Activated CD8-positive, alpha-beta memory T cell treated with anti-CD3 and anti-CD28 coated beads for 4 hours (primary cell): ENCODE measurements around the gene C16orf90.

ENCODE experiments used
- DNase-seq, 2 donors: peaks; one replicate each; pipeline ENCODE4 v3.0.0-alpha.2; 2020; ENCODE audit warnings: low read depth in 2 of 2

The C16orf90 gene, protein sequence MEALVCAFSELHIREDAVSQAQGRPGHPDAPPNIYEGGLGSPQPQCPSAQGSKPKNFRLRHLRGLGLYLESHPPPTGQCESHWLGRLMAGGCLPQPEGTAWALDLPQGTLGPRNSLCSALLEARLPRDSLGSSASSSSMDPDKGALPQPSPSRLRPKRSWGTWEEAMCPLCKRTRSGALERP

DNA sequence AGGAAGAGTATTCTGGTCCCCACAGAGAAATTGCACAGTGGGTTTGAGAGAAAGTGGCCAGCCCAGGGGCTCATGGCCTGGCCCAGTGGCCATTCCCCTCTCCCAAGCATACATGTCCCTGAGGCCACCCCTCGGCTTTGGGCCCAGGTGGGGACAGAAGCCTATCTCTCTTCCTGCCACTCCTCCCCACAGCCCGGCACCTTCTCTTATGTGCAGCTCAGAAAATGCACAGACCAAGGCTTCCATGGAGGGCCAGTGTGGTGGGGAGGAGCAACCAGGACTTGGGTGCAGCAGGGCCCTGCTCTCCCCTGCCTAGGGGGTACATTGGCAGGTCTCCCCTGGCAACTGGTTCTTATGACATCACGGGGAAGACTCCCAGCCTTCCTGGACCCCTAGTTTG lies at the start of gene C16orf90:
C16orf90 (minus strand) TSS at position 314 of the 400 bp plus-strand sequence; CDS start at position 246, 68 bp downstream.
- no peak for DNase-seq

DNA sequence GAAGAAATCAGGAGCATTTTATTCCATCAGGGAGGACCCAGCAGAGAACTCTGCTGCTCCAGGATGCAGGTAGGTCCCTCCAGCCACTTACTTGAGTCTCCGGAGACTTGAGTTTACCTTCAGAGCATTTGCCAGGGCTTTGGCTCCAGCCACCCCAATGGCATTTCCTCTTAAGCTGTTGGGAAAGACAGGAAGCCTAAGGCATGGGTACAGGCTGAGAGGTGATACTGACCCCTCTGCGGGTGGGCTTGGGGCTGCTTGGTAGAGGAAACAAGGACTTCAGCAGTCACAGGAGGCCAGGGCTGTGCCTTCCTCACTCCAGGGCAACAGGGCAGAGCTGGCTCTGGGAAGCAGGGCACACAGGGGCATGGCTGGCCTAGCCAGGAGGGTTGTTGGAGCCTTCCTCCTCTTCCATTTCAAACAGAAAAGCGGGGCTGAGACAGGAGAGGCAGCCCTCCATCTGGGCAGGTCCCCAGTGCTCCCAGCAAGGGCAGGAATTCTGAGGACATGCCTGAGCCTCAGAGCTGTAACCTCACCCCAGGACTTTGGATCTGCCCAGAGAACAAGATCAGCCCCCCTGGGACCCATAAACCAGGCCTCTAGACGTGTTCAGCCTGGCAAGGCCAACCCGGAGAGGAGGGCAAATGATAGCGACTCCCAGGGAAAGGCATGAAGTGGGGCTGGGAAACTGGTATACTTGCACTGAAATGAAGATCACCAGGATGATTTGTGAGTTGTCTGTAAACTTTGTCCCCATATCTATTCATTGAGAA lies 47.5 kb upstream of the C16orf90 start:
- DNase-seq, result no peak

DNA sequence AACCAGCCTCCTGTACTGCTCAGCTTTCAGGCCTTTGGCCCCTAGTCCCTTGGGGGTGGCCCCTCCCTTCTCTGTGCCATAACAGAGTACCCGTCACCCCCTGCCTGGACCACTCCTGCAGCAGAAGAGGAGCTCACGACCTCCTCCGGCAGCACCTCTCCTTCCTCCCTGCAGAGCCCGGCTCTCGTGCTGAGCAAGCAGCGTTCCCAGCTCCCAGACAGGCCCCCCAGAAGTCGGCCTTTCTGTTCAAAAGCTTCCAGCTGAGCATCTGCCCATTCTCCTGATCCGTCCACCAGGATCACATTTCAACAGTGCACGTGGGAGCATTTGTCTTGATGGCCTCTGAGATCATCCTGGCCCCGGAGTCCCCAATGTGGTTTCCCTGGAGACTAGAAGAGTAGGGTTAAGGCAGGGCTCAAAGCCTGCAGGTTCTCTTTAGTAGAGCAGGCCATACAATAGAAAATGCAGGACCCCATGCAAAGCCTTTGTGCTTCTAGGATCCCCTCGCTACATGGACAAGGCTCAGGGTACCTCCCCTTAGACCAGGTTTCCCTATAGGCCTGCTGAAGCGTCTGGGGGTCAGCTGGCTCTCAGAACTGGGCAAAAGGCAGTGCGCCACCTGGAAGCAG lies 46.4 kb upstream of the C16orf90 start:
- no peak for DNase-seq

DNA sequence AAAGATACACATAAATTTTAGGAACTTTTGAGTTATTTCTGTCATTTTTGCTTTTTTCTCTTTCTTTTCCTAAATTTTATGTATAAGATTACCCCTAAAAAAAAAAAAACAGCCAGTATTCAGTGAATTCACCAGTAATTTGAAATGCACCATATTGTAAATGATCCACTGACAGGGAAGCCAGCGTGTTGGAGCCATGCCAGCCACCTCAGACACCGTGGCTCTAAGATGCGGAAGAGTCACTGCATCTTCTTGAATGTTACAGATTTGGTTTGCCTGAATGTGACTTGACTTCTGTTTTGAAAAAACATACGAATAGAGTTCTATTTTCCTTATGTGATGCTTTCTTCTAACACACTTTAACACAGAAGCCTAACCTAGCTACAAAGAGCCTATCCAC lies 42.9 kb upstream of the C16orf90 start:
- no peak for DNase-seq

DNA sequence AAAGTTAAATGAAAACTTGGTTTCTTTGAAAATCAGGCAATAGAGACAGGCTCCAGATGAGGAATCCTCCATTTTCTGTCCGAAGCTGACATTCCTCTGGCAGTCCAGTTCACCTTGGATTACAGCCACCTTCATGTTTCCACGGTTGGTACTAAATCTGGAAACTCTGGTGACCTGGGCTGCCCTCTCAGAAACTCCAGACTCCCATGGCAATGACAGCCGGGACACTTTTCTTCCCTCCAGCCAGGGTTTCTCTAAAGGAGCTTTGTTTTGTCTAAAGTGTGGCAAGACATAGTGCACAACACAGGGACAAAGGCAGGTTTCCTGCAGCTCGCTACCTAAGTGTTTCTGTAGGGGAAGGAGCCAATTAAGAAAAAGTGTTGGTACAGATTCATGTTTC lies 41.6 kb upstream of the C16orf90 start:
- no peak for DNase-seq

DNA sequence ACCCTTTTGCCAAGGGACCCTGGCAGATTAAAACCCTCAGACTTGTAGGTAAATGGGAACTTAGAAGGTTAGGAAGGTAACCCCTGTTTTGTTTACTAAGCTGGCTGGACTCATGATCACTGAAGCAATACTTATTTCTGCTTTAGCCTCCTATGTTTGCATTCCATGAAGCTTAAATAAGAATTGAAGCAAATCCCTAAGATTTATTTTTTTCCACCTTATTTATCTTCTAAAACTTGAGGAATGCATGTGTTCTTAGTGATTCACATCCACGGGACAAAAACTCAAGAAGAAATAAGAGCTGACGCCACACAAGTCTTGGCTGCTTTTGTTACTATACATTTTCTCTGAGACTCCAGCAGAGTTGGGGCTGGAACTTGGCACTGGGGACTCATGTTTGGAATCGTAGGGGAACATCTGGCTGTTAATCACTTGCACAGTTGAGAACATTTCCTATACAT lies 41.0 kb upstream of the C16orf90 start:
- DNase-seq, result no peak

DNA sequence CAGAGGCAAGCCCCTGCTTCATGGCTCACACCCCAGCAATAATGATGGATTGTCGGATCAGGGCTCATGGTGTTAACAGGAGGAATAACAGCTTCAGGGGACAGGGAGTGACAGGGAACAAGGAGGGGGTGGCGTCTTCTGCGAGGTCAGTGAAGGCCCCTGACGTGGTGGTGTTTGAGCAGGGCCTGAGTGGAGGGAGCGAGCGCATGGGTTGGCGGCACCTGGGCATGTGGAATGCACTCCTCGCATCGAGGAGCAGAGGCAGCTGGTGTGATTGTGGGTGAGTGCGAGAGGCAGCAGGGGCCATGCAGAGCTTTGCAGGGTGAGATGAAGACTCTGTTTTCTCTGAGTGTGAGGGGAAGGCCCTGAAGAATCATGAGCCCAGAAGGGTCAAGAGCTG lies 38.8 kb upstream of the C16orf90 start:
- no peak for DNase-seq

DNA sequence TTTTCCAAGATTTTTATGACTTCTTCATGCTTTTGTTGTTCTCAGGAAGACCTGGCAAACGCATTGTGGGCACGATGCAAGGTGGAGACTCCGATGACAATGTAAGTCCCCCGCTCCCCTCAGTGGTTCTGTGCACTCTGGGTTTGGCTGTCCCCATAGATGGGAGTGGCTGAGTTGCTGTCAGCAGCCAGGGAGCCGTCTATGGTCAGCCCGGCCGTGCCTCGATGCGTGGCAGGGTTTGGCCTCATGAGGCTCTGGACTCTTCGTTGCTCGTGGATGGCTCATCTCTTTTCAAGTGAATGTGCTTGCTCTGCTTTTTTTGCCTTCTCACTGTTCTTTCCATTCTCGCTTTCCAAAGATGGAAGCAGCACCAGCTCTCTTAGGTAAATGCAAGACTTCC lies 37.5 kb upstream of the C16orf90 start:
- DNase-seq, result no peak

DNA sequence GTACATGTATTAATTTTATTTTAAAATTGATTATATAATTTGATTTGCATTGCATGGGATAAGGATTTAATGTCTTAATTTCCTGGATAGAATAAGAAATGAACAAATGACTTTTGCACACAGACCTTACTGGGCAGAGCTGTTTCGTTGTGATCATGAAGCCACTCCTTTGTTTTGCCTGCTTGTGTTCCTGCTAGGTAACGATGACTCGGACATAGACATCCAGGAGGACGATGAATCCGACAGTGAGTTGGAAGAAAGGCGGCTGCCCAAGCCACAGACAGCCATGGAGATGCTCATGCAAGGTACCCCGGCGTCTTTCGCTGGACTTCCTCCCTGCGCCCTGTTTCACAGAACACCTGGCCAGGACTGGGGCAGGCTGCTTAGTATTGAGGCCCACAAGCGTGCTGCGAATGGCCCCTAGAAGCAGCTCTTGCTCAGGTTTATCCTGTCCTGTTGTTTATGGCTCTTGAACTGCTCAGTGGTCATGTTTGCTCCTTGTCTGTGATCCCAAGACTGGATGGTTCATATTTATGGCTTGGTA lies 35.2 kb upstream of the C16orf90 start:
- no peak for DNase-seq

DNA sequence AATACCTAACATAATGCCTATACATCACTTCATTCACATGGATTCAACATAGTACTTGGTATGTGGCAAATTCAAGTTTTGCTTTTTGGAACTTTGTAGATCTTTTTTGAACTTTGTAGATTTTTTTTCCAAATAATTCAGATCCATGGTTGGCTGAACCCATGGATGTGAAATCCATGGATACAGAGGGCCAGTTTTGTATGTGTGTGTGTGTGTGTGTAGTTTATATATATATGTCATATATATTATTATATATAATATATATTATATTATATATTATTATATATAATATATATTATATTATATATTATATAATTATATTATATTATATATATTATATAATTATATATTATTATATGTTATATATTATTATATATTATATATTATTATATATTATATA lies 33.9 kb upstream of the C16orf90 start:
- DNase-seq, result no peak

DNA sequence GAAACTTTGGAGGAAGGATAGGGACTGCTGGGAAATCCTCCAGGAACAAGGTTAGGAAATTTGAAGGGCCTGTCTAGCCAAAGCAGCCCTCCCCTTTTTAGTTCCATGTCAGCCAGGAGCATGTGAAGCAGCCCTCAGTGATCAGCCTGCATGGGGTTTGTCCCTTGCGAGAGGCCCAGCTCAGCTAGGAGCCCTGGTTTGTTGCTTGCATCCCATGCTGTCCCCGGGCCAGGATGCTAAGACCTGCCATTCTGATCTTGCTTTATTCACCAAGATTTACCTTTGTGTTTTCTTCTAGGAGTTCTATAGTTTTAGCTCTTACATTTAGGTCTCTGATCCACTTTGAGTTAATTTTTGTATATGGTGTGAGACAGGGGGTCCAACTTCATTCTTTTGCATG lies 33.1 kb upstream of the C16orf90 start:
- no peak for DNase-seq

DNA sequence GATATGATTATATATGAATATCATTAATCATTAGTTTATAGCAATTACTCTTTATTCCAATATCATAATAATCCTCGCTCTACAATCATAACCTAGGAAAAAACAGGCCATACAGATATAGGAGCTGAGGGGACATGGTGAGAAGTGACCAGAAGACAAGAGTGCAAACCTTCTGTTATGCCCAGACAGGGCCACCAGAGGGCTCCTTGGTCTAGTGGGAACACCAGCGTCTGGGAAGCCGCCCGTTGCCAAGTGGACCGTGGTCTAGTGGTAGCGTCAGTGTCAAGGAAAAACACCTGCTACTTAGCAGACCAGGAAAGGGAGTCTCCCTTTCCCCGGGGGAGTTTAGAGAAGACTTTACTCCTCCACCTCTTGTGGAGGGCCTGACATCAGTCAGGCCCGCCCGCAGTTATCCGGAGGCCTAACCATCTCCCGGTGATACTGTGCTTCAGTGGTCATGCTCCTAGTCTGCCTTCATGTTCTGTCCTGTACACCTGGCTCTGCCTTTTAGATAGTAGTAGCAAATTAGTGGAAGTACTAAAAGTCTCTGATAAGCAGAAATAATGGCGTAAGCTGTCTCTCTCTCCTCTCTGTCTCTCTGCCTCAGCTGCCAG lies 32.0 kb upstream of the C16orf90 start:
- DNase-seq, result peak; percentile 14 to 16

DNA sequence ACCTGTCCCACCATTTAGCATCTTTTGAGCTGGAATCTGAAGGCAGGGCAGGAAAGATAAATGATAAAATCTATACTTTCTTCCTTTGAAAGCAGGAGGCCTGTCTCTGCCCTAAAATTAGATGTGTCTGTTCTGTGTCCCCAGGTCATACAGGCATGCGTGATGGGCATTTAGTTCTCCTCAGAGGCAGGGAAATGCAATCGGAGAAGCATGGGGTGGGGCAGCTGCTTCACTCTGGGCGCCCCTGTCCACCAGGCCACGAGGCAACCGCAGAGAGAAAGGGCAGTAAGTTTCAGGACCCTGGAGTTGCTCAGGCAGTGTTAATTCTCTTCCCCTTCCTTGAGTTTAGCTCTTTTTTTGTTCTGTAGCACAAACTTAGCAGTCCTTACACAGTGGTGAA lies 30.7 kb upstream of the C16orf90 start:
- no peak for DNase-seq

DNA sequence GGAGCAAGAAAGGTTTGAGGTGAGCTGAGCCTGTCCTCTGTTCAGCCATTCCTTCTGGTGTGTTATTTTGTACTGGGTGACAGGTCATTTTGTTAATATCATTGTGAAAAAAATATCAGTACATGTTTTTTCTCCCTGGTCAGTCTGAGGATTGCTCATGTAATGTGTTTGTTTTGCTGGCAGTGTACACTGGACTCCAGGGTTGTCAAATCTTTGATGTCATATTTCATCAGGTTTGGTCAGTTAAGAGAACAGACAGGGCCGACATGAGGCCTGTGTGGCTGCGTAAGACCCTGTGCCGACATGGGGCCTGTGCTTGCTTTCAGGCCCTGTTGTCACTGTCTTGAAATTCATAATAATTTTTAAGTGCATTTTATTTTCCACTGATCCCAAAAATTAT lies 28.0 kb upstream of the C16orf90 start:
- no peak for DNase-seq

DNA sequence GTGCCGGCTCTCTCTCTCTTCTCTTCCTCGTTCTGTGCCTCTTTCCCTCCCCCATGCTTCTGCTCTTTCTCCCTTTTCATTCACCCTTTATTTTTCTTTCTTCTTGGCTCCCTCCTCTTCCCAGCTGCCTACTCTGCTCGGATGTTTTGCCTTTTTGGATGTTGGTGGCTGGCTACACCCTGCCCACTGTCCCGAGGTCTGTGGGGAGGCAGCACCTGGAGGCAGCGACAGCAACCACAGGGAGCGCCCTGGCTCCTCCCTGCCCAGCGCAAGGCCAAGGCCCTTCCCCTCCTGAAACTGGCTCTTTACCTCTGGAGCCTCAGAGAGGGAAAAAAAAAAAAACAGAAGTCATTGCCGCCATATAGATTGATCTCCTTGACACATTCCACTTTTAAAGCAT lies 25.6 kb upstream of the C16orf90 start:
- DNase-seq, result no peak

DNA sequence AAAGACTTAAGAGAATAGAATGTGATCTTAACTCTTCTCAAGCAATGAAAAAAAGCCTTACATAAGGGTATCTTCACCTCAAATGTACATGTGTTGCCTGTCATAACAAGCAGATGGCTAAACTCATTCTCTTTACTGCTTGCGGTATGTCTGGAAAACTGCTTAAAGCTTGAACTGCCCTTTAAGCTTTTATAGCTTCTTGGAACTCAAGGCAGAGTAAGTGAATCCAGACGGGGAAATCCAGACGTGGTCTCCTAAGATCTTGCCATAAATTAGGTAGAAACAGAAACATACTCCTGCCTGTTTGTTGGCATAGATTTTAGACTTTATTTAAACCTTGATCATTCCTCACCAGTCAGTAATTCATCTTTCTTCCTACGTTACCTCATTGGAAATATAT lies 25.1 kb upstream of the C16orf90 start:
- DNase-seq, result no peak

DNA sequence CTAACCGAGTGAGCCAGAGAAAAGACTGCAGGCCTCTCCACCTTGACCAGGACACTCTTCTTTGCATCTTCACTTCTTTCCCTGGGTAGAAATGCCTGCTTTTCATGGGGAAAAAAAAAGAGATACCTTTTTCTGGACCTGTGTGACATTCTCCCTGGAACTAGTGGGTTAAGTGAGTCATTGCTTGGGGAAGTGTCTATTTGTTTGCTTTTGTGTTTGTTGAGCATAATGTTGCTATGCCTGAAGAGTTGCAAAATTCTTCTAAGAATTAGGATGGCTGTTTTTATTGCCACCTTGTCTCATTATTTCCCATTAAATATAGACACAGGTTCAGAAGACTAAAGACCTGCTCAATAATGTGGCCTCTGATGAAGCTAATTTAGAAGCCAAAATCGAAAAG lies 24.3 kb upstream of the C16orf90 start:
- DNase-seq, result no peak

DNA sequence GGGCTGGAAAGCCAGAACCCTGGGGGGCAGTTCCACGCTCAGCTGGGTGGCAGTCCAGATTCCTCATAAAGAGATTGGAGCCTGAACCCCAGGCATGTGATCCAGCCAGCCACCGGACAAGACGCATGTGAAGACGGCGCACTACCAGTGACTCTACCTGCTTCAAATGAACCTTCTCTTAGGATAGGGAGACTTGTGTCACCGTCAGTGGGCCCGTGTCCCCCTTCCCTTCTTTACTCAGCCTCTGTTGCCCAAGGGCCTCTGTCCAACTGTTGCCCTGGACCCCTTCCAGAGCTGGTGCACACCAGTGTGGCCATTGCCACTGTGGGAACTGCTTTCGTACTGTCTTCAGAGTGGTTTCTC lies 23.7 kb upstream of the C16orf90 start:
- no peak for DNase-seq

DNA sequence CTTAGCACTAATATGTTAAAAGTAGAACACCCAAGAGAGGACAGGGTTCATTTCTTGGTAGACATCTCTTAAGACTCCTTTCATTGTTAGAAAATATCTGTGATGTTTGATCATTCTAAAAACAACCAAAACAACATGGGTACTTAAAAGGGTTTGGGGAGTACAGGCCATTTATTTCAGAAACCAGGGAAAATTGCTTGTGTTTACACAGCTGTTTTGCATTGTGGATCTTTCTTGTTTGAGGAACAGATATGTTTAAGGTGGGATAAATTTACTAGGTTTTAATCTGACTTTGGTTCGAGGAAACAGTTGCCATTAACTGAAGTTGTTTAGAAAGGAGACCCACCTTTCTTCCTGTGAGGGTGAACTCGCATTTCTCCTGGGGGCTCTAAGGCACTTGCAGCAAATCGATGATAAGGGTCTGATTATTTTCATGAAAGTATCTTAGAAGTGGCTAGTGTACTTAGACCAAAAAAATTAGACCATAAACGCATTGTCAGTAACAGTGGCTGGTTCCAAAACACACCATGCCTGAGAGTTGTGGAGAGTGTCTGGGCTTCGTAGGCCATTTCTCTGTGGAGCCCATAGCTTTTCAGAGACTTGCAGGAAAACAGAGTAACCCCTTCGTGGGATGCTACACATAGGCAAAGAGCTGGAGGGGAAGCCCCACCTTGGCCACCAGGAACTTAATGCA lies 23.1 kb upstream of the C16orf90 start:
- DNase-seq, result no peak

DNA sequence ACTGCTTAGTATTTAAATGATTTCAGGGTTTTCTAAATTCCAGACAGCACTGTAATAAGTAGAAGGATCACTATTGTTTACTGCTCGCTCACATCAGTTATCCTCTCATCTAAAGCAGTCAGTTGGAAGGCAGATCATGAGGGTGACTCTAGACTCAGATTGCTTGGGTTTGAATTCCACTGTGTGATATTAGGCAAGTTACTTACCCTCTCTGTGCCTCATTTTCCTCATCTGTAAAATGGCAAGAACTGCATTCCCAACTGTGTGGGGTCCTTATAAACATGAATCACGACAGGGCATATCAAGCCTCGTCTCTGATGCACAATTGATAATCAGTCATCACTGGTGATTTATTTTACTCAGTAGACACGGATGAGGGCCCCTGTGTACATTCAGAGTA lies 20.6 kb upstream of the C16orf90 start:
- DNase-seq, result no peak

DNA sequence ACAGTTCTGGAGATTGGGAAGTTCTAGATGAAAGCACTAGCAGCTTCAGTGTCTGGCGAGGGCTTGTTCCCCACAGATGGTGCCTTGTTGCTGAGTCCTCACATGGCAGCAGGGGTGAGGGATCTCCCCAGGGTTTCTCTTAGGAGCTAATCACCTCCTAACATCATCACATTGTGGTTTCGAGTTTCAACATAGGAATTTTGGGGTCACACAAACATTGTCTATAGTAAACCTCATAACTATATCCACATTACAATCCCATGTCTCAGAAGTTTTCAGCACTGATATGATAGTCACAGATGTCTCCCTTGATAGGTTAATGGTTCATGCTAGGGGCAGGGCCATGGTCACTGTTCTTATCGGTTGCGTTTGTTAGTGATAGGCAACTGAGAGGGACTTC lies 19.3 kb upstream of the C16orf90 start:
- no peak for DNase-seq
